Stimulated activated CD4-positive, alpha-beta T cell treated with anti-CD3 and anti-CD28 coated beads, TNF-alpha, amount 100 ng/mL, for 24 hours (primary cell): ENCODE data around the gene RAB43.
"Not testable (repeated sequence)": the region's sequence is repeated elsewhere in the genome, so short reads cannot be mapped to it uniquely, and the experiment has no call there.

Experiments
- DNase-seq, 3 experiments: peaks; one replicate each; pipeline ENCODE4 v3.0.0-alpha.2; 2020; ENCODE audit warnings: low read depth in 3 of 3

The RAB43 gene

DNA sequence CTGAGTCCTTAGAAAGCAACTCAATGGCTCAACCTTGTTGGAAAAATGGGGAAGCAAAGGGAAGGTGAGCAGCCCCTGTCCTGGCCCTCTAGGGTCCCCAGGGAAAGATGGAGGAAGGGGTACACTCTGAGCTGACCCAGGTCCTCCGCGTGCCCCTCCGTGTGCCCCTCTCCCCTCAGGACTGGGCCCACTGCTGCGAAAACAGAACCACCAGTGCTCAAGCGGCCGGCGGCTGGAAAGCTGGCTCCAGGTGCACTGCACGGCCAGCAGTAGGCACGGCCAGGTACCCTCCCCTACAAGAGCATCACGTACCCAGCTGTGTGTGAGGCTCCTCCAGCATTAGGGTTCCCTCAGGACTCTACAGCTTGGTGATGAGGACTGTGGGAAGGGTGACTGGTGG is 26.3 kb downstream of the RAB43 start:
- no peak for DNase-seq

DNA sequence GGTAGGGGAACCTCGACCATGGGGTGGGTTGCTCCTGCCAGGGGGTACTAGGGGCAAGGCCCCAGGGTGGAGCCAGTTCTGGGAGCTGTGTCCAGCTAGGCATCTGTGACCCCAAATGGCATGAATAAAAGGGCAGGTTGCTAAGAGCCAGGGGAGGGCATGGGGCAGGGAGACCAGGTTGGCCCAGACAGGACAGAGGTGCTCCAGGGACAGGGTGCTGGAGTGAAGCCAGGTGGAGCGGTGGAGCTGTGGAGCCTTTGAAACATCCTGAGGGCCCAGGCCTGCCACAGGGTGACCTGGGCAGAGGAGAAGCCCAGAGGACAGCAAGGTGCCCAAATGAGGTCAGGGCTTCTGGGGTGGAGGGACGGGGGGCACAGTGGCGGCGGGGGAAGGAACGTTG is 33.3 kb downstream of the RAB43 start:
- not testable (repeated sequence) for DNase-seq

DNA sequence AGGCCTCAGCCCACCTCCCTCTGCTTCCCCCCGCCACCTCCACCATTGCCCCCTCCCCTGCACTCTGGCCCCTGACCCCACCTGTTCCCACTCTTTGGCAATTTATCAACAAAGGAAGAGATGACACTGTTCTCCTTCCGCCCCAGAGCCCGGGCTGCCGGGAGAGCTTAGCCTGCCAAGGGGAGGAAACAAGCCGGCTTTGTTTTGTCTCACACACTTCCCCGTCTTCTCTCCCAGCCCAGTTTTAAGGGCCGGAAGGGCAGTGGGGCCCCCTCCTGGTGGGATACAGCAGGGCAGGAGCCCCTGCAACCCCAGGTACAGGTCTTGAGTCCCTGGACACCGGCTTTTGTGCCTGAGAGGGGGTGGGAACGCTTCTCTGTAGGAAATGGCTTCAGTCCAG is 33.7 kb downstream of the RAB43 start:
- not testable (repeated sequence) for DNase-seq

DNA sequence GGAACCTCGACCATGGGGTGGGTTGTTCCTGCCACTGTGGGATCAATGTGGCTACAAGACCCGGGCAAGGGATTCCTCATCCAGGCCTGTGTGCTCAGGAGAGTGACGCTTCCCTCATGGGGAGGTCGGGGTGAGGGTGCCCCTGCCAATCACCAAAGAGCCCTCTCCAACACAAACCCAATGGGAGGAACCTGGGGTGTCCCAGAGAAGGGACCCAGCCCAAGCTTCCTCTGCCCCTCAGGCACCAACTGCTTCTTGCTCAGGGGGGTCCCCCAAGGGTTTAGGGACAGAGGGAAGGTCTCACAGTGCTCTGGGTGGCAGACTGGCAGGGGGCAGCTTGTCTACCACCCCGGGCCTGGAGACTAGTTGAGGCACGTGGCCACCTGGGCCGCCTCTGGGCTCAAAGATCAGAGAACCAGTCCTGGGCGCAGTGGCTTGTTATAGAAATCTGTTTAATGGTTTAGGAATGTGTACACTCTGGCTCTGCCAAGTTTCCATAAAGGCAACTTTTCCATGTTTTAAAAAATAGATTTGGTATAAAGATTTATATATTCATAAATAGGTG is 34.4 kb downstream of the RAB43 start:
- DNase-seq: no peak

DNA sequence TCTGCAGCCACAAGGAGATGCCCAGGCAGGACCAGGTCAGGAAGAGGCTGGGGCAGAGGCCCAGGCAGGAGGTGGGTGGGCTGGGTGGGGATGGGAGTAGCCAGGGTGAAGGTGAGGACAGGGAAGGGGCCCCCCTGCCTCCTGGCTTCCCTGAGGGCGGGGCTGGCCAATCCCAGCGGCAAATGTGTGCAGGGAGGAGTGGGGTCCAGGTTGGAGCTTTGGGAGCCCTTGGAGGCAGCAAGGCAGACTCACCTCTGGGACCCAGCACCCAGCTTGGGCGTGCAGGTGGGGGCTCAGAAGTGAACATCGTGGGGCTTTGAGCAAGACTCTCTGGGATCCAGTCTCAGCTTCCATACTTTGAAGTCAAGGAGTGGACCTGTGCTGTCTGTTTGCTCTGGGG is 35.8 kb downstream of the RAB43 start:
- no peak for DNase-seq

DNA sequence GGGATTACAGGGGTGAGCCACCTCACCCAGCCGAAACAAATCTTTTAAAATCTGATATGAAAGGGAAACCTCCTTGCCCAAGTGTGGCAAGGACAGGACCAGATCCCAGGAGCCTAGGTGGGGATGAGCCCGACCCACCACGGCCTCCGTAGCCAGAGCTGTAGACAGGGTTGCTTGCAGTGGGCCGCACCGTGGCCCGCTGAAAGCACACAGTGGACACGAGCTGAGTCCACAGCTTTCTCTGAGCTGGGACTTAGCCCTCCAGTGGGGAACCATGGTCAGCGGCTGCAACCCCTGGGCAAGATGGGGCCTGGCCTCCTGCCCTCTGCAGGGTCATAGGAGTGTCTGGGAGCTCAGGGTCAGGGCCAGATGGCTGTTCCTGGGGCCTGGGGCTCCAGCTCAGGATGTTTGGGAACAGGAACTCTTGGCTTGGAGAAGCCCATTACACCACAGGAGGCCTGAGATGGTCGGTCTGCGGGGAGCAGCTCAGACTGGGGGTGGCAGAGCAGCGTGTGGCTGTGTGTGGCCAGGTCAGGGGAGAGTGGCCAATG is 36.4 kb downstream of the RAB43 start:
- DNase-seq: no peak

DNA sequence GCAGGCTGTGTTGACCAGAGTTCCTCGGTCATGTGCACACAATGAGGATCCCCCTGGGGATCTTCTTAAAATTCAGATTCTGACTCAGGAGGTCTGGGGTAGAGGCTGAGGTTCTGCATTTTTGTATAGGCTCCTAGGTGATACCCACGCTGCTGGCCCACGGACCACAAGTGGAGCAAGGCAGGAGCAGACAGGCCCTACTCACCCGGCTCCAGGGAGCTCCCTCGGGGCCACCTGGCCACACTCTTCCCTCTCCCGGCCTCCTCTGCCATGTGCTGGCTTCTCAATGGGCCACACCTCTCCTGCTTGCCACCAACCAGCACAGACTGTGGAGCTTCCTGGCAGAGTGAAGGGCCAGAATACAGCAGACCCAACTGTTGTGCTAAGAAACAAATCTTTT is 37.1 kb downstream of the RAB43 start:
- DNase-seq: no peak

DNA sequence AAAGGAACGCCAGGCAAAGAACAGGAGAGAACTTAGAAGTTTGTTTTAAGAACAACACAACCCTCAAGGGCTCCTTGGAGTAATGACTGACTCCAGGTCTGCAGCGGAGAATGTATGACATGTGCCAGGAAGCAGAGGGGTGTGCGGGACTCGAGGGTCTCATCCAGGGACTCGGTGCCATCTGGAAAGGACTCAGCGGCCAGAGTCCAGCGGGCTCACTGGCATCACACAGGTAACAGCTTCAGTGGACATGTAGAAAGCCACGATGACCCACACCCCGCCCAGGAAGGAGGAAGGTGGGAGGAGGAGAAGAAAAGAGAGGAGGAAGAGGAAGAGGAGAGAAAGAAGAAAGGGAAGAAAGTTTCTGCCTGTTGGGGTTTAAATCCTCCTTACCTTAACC is 39.6 kb downstream of the RAB43 start:
- DNase-seq: no peak

DNA sequence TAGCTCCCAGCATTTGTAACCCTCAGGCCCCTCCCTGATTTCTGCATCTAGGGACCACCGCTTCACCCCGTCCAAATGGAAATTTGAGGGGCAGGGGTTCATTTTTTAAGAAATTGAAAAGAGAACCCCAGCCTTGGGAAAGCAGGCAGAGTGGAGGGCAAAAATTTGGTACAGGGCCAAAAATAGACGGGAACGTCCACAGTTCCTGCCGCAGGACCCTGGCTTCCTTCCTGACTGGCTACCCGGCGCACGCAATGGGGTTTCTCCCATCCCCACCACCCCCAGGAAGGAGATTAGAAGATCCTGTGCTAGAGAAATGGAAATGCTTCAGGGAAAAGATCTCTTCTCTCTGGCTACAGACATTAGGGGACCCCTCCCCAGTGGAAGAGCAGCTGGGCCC is 40.1 kb downstream of the RAB43 start:
- DNase-seq: no peak

DNA sequence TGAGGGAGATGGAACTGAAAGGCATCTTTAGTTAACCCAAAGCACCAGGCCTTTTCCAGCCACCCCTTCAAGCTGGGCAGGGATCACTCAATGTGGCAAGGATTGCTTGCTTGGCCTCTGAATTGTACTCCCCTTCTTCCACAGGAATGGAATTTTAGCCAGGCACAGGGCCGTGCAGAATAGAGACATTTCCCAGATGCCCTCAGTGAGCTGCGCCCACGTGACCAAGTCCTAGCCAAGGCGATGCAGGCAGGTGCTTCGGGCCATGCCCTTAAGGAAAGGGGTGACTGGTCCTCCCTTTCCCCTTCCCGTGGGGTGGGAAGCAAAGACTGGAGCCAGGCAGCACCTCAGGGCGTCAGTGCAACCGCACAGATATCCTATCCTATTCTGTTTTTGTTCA is 43.1 kb downstream of the RAB43 start:
- DNase-seq: no peak

DNA sequence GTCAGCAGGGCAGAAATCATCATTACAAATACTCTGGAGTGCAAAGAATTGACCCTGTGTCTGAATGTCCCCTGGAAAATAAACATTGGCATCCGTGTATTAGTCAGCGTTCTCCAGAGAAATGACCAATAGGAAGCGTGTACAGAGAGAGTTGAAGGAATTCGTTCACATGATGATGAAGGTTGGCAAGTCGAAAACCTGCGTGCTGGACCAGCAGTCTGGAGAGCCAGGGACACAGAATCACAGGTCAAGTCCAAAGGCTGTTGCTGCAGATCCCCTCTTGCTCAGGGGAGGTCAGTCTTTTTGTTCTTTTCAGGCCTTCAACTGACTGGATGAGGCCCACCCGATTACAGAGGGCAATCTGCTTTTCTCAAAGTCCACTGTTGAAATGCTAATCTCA is 44.4 kb downstream of the RAB43 start:
- no peak for DNase-seq

DNA sequence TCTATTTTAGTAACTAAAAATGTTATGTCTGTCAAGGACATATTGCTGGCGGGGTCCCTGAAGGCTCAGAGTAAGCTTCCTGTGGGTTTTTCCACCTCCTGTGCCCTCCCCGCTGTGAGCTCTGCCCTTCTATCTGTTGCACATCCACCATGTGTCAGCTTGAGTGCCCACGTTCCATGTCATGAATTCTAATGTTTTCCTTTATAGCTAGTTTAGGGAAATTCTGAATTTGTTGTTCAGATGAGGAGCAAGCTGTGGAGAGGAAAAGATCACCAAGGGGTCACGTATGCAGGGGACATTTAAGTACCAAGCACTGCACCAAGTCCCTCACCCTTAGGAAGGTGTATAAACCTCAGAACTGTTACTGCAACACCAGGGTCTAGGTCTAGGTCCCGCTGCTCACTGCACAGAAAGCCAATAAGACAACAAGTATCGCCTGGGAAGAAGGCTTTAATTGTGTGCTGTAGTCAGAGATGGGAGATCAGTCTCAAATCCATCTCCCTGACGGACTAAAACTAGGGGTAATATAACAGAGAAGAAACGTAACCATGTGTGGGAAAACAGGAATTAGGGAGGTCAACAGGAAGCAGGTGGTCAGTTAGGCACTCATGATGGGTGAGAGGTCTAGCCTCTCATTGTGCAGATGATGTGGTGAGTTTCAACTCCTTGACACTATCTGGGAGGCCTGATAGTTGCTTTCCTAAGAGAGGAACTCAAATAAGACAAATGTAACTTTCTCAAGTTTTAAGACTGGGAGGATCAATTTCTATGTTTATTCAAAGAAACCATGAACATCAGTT is 51.3 kb downstream of the RAB43 start:
- DNase-seq: no peak

DNA sequence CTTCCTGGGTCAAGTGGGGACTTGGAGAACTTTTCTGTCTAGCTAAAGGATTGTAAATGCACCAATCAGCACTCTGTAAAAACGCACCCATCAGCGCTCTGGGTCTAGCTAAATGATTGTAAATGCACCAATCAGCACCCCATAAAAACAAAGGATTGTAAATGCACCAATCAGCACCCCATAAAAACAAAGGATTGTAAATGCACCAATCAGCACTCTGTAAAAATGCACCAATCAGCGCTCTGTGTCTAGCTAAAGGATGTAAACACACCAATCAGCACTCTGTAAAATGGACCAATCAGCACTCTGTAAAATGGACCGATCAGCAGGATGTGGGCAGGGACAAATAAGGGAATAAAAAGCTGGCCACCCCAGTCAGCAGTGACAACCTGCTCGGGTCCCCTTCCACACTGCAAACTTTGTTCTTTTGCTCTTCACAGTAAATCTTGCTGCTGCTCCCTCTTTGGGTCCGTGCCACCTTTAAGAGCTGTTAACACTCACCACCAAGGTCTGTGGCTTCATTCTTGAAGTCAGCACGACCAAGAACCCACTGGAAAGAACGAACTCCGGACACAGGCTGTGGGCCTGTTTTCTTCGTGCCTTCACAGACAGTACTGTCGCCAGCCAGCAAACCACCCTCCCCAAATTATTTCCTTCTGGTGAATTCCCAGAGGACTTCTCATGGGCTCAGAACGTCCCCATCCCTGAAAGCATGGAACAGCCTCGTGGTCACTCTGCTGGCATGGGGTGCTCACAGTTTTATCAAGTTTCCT is 52.1 kb downstream of the RAB43 start:
- DNase-seq: not testable (repeated sequence)

DNA sequence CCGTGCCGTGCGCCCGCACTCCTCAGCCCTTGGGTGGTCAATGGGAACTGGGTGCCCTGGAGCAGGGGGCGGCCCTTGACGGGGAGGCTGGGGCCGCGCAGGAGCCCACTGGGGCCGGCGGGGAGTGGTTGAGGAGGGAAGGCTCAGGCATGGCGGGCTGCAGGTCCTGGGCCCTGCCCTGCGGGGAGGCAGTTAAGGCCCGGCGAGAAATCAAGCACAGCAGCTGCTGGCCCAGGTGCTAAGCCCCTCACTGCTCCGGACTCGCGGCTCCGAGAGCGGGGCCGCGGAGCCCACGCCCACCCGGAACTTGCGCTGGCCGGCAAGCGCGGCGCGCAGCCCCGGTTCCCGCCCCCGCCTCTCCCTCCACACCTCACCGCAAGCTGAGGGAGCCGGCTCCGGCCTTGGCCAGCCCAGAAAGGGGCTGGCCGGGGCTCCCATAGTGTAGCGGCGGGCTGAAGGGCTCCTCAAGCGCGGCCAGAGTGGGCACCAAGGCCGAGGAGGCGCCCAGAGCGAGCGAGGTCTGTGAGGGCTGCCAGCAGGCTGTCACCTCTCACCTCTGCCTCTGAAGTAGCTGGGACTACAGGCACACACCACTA is 53.2 kb downstream of the RAB43 start:
- DNase-seq: no peak

DNA sequence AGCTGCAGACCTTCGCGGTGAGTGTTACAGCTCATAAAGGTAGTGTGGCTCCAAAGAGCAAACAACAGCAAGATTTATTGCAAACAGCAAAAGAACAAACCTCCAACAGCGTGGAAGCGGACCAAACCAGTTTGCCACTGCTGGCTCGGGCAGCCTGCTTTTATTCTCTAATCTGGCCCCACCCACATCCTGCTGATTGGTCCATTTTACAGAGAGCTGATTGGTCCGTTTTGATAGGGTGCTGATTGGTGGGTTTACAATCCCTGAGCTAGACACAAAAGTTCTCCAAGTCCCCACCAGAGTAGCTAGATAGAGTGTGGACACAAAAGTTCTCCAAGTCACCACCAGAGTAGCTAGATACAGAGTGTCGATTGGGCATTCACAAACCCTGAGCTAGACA is 53.9 kb downstream of the RAB43 start:
- DNase-seq: not testable (repeated sequence)

DNA sequence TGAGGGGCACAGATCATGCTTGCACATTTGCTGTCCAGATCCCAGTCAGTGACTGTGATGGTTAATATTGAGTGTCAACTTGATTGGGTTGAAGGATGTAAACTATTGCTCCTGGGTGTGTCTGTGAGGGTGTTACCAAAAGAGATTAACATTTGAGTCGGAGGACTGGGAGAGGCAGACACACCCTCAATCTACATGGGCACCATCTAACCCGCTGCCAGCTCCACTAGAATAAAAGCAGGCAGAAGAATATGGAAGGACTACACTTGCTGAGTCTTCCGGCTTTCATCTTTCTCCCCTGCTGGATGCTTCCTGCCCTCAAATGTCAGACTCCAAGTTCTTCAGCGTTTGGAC is 55.9 kb downstream of the RAB43 start:
- DNase-seq: no peak

DNA sequence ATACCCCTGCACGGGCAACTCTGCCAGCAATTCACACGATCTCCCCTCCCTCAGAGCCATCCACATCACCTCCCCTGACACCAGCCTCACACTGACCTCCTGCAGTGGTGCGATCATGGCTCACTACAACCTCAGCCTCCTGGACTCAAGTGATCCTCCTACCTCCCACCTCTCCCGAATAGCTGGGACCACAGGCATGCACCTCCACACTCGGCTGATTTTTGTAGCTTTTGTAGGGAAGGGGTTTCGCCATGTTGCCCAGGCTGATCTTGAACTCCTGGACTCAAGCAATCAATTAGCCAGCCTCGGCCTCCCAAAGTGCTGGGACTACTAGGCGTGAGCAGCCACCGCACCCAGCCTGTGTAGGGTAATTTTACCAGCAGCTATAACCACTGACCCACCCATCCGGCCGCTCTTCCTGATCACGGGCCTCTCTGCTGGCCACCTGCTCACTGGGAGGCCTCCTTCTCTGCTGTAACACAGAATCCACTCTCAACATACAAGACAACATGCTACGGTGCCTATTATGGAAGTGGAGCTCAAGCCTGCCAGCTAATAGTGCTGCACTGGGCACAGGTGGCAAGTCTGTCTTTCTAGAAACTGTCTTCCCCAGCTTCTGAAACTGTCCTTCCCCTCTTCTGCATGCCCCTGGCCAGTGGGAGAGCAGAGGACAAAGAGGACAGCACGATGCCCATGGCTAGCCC is 56.4 kb downstream of the RAB43 start:
- no peak for DNase-seq

DNA sequence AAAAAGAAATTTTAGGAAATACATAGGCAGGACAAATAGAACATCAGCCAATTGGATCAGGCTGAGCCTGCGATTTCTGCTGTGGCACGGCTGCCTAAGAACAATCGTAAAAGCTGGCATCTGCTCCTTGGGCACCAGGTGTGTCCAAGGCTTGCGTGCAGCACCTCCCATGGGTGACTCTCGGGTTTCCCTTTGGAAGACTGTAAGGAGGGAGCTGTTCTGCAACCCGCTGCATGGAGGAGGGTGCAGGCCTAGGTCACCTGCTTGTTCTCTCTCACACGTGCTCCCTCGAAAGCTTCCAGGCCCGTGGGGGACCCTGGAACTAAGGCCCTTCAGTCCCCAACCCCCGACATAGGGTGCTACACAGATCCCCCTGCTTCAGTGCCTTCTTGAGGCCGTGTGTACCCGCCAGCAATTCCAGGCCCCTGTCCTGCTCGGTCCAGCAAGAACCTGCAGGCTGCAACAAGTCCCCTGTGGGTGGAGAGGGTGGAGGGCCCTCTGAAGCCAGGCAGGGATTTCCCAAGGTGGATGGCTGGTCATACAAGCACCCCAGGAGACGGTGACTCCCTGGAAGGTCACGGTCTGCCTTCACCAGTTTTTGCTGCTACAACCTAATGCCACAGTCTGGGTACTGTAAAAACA is 57.6 kb downstream of the RAB43 start:
- DNase-seq: no peak

DNA sequence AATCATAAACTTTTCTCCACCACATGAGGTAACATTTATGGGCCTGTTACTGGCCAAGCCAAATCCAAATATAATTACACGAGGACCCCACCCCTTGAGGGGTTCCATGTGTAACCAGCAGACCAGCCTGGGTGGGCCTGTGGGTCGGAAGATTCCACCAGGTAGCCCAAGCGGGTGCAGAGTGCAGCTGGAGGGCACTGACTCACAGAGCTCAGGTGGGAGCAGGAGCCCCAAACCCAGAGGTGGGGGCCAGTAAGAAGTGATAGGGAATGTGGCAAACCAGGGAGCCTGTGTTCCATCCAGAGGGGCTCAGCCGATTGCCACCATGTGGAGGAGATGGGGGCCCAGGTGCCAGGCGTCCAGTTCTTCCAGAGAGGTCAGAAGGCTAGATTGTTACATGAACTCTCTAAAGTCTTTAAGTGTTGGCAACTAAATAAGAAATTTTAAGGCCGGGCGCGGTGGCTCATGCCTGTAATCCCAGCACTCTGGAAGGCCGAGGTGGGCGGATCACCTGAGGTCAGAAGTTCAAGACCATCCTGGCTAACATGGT is 58.4 kb downstream of the RAB43 start:
- DNase-seq: no peak

DNA sequence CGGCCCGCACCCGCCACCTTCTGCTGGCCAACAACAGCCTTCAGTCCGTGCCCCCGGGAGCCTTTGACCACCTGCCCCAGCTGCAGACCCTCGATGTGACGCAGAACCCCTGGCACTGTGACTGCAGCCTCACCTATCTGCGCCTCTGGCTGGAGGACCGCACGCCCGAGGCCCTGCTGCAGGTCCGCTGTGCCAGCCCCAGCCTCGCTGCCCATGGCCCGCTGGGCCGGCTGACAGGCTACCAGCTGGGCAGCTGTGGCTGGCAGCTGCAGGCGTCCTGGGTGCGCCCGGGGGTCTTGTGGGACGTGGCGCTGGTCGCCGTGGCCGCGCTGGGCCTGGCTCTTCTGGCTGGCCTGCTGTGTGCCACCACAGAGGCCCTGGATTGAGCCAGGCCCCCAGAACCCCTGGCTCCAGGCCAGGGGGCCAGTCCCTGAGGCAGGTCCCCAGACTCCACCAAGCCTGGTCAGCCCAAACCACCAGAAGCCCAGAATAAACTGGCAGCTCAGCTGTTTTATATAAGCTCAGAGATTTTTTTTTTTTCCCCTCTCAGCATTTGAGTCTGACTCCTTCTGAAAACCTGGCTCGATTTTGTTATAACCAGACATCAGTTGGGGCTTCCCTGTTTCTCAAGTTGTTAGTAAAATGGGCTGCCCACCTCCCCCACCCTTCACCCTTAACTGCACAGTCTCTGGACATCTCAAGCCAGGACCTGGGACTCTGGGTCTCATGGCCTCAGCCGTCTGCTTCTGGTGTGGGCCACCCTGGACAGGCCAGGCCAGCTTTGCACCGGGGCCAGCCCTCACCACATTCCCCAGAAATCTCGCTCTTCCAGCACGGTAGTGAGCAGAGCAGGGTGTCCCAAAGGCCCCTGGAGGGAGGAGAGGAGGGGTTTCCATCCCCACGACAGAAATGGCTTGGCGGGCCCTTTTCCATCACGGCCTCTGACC is 59.4 kb downstream of the RAB43 start:
- no peak for DNase-seq
